Erythroblast (primary cell): ENCODE results near the gene ZNF528.

ENCODE experiments used
- GATA1 ChIP-seq: IDR thresholded peaks from 2 replicates; pipeline ENCODE4 v1.6.1; 2011; ENCODE audit warnings: low read depth, mild to moderate bottlenecking, control low read depth, low read length, moderate library complexity
- POLR2A ChIP-seq: IDR thresholded peaks from 2 replicates; pipeline ENCODE4 v1.6.1; 2011; ENCODE audit warnings: mild to moderate bottlenecking, low read length

- TF ChIP-seq POLR2A (no peak), GATA1 (no peak)
Observed at GRCh38 chr19:52351512-52351911, 46.1 kb upstream of the ZNF528 start.
